Measurements from ENCODE around the gene NAA40.
A peak's percentile ranks its signal among the peaks of the same experiment; 100 is the strongest.

Gene NAA40

DNA sequence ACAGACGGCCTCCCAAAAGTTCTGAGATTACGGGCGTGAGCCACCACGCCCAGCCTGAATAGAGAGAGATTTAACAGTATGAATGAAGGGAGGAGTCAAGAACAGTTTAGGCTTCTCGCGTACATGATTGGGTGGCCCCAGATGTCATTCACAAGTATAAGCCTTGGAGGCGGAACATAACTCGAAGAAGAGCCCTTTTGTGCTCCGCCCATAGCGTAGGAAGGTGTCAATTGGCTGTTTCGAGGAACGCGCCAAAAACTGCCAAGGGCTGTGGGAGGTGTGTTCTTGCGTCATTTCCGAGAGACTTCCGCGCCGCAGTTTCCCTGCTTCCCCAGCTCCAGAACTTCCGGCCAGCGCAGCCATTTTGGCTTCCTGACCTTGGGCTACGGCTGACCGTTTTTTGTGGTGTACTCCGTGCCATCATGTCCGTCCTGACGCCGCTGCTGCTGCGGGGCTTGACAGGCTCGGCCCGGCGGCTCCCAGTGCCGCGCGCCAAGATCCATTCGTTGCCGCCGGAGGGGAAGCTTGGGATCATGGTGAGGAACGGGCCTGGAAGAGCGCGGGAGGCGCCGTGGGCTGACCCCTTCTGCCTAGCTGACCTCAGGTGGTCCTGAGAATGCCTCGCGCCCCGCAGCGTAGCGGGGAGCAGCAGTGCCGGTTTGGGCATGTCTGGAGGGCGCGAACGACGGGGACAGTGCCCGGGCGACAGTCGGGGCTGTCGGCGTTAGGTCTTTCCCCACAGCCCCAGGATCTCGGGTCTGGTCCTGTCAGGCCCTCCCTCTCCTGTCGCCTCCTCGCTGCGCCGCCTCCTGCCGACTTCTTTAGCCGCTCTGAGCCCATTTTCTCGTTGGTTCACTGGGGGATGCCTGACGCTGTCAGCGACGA is 35.7 kb downstream of the NAA40 start, which contains the start of gene COX8A (continued):
- TF ChIP-seq, protein P1, sequence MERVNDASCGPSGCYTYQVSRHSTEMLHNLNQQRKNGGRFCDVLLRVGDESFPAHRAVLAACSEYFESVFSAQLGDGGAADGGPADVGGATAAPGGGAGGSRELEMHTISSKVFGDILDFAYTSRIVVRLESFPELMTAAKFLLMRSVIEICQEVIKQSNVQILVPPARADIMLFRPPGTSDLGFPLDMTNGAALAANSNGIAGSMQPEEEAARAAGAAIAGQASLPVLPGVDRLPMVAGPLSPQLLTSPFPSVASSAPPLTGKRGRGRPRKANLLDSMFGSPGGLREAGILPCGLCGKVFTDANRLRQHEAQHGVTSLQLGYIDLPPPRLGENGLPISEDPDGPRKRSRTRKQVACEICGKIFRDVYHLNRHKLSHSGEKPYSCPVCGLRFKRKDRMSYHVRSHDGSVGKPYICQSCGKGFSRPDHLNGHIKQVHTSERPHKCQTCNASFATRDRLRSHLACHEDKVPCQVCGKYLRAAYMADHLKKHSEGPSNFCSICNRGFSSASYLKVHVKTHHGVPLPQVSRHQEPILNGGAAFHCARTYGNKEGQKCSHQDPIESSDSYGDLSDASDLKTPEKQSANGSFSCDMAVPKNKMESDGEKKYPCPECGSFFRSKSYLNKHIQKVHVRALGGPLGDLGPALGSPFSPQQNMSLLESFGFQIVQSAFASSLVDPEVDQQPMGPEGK (tag by site-specific recombination; IDR thresholded peaks at IDR 0.05), result 0 out of 2 replicates have a peak, but pooled peaks have one; percentile 46
- TF ChIP-seq GLIS2 (tag by site-specific recombination; IDR thresholded peaks at IDR 0.05) (peak; percentile 75; the same call in 1 of the 2 replicates), PRDM1 (tag by site-specific recombination; IDR thresholded peaks at IDR 0.05) (no peak)

GRCh38 chr11:63978551-63979239 is 39.9 kb downstream of the NAA40 start:
- peak; percentile 82 for TF ChIP-seq ZIC2 (tag by site-specific recombination; IDR thresholded peaks at IDR 0.05)
- TF ChIP-seq ZNF623 (tag by site-specific recombination; IDR thresholded peaks at IDR 0.05), result no peak
- TF ChIP-seq ZNF600 (tag by site-specific recombination; IDR thresholded peaks at IDR 0.05), result 0 out of 2 replicates have a peak, but pooled peaks have one; percentile 43
- ChIA-PET POLR2A (interaction anchor here (1.1 kb wide), 1 partner anchor 140 kb away, joined by 3 read pairs; no protein-coding TSS in a partner anchor), CTCF (interaction anchor here (0.6 to 0.9 kb wide), 2 partner anchors 11 to 13 kb away, joined by 3 read pairs; no protein-coding TSS in a partner anchor)
- no peaks in the 10 kb centered on the region for H3K9me3 ChIP-seq (ENCODE audit: control insufficient read depth, insufficient read depth, low read depth, low read length)
- H3K4me3 ChIP-seq (ENCODE audit: low read depth, low read length), result no peak overlapping the region
- peaks cover 0 to 18% of the 10 kb centered on the region in 2 experiments; a peak in 2 of 3 replicates for H3K36me3 ChIP-seq (ENCODE audit: control insufficient read depth in 2 of 2, insufficient read depth in 1 of 2, low read length in 2 of 2)
- H3K4me1 ChIP-seq (ENCODE audit: control insufficient read depth, insufficient read depth, low read length), result 0 out of 2 replicates have a peak, but pooled peaks cover 2% of the 10 kb centered on the region
- no peak overlapping the region for H3K27ac ChIP-seq (ENCODE audit: extremely low read depth, low read depth, low read length)

GRCh38 chr11:63979426-63979825 is 40.6 kb downstream of the NAA40 start:
- Histone ChIP-seq H3K27ac (ENCODE audit: extremely low read depth, low read depth, low read length) (no peak overlapping the region), H3K4me3 (ENCODE audit: low read depth, low read length) (no peak overlapping the region), H3K9me3 (ENCODE audit: control insufficient read depth, insufficient read depth, low read depth, low read length) (no peaks in the 10 kb centered on the region), H3K36me3 (ENCODE audit: control insufficient read depth in 2 of 2, insufficient read depth in 1 of 2, low read length in 2 of 2) (peaks cover 0 to 18% of the 10 kb centered on the region in 2 experiments; a peak in 2 of 3 replicates), H3K4me1 (ENCODE audit: control insufficient read depth, insufficient read depth, low read length) (0 out of 2 replicates have a peak, but pooled peaks cover 2% of the 10 kb centered on the region)
- POLR2A ChIA-PET, result no interaction called here
- CTCF ChIA-PET, result interaction anchor here (0.9 kb wide), 1 partner anchor 12 kb away, joined by 3 read pairs; no protein-coding TSS in a partner anchor
- TF ChIP-seq ZNF514 (tag by site-specific recombination; IDR thresholded peaks at IDR 0.05) (no peak), ZBTB1 (tag by site-specific recombination; IDR thresholded peaks at IDR 0.05) (no peak), ZNF221 (tag by site-specific recombination; IDR thresholded peaks at IDR 0.05; ENCODE audit: borderline replicate concordance) (no peak), BCL11A (tag by site-specific recombination; IDR thresholded peaks at IDR 0.05; ENCODE audit: low read depth) (no peak), KLF10 (tag by site-specific recombination; IDR thresholded peaks at IDR 0.05) (no peak), RBAK (tag by site-specific recombination; IDR thresholded peaks at IDR 0.05) (no peak), ZNF843 (tag by site-specific recombination; IDR thresholded peaks at IDR 0.05) (no peak), ZNF302 (tag by site-specific recombination; IDR thresholded peaks at IDR 0.05; ENCODE audit: low read depth) (no peak), ZBTB11 (tag by site-specific recombination; conservative IDR thresholded peaks at IDR 0.05; ENCODE audit: low read depth) (no peak), ZNF146 (tag by site-specific recombination; IDR thresholded peaks at IDR 0.05) (no peak), ZNF610 (tag by site-specific recombination; IDR thresholded peaks at IDR 0.05; ENCODE audit: borderline replicate concordance) (no peak), ZNF623 (tag by site-specific recombination; IDR thresholded peaks at IDR 0.05) (no peak), SP7 (tag by site-specific recombination; IDR thresholded peaks at IDR 0.05) (no peak)
- TF ChIP-seq, protein P2, sequence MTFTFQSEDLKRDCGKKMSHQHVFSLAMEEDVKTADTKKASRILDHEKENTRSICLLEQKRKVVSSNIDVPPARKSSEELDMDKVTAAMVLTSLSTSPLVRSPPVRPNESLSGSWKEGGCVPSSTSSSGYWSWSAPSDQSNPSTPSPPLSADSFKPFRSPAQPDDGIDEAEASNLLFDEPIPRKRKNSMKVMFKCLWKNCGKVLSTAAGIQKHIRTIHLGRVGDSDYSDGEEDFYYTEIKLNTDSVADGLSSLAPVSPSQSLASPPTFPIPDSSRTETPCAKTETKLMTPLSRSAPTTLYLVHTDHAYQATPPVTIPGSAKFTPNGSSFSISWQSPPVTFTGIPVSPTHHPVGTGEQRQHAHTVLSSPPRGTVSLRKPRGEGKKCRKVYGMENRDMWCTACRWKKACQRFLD (tag by site-specific recombination; IDR thresholded peaks at IDR 0.05), result no peak
- TF ChIP-seq, protein P3, sequence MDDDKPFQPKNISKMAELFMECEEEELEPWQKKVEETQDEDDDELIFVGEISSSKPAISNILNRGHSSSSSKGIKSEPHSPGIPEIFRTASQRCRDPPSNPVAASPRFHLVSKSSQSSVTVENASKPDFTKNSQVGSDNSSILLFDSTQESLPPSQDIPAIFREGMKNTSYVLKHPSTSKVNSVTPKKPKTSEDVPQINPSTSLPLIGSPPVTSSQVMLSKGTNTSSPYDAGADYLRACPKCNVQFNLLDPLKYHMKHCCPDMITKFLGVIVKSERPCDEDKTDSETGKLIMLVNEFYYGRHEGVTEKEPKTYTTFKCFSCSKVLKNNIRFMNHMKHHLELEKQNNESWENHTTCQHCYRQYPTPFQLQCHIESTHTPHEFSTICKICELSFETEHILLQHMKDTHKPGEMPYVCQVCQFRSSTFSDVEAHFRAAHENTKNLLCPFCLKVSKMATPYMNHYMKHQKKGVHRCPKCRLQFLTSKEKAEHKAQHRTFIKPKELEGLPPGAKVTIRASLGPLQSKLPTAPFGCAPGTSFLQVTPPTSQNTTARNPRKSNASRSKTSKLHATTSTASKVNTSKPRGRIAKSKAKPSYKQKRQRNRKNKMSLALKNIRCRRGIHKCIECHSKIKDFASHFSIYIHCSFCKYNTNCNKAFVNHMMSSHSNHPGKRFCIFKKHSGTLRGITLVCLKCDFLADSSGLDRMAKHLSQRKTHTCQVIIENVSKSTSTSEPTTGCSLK (tag by site-specific recombination; IDR thresholded peaks at IDR 0.05), result no peak

Measured in HEK293 (cell line).